SK-N-SH (cell line): ENCODE results near the gene COX7A1. TPM values are rescaled to one million over a fixed set of nuclear protein-coding genes. Genes with fewer than 3 reads are reported as not detected.

Source experiments
- CTCF ChIA-PET: fragments of 300-600, 350-600 bp; formaldehyde crosslinking; extraction: SDS; loops from one replicate; lab custom pipeline; 2021; lab: Yijun Ruan, JAX
- POLR2A ChIA-PET: fragments of 350-600 bp; sonication (Branson Sonifier 250); formaldehyde crosslinking; extraction: SDS; loops from one replicate; lab custom pipeline; 2020; ENCODE audit warnings: antibody characterized with exemption, inconsistent platforms; lab: Yijun Ruan, JAX
- DNase-seq: peaks from one replicate; pipeline ENCODE4 v3.0.0; 2012
- H2AFZ ChIP-seq: fragments of 200-600 bp; sonication (generic); 2 replicates; pipeline ENCODE4 v1.8.1; 2016; ENCODE audit warnings: antibody characterized with exemption, mild to moderate bottlenecking, low read depth
- H3F3A ChIP-seq: fragments of 200-600 bp; sonication (generic); replicated peaks from 2 replicates; pipeline ENCODE3; 2016; ENCODE audit warnings: antibody characterized with exemption, mild to moderate bottlenecking; ENCODE audit not compliant: insufficient read depth
- H3K27ac ChIP-seq, 2 experiments: fragments of 200-500 bp in 1 of 2; fragments of 200-600 bp in 1 of 2; sonication (Bioruptor generic) in 1 of 2; sonication (generic), shearing (Covaris generic) in 1 of 2; 2 replicates each; pipeline versions ENCODE4 v1.5.1 to v1.6.1; 2014 to 2016; ENCODE audit warnings: low read depth in 2 of 2, inconsistent platforms in 1 of 2, low read length in 1 of 2, mild to moderate bottlenecking in 1 of 2, mixed read lengths in 1 of 2
- H3K27me3 ChIP-seq: fragments of 200-600 bp; sonication (generic), shearing (Covaris generic); 2 replicates; pipeline ENCODE4 v1.6.1; 2016; ENCODE audit warnings: mixed run types; ENCODE audit not compliant: insufficient read depth
- H3K36me3 ChIP-seq, 2 experiments: fragments of 200-500 bp in 1 of 2; fragments of 200-600 bp in 1 of 2; sonication (Bioruptor generic) in 1 of 2; sonication (generic) in 1 of 2; replicated peaks in 1 of 2; 2 replicates each; pipeline versions ENCODE3 to v1.5.1; 2014 to 2016; ENCODE audit warnings: low read length in 1 of 2, mild to moderate bottlenecking in 1 of 2; ENCODE audit not compliant: insufficient read depth in 2 of 2, control insufficient read depth in 1 of 2
- H3K4me1 ChIP-seq, 2 experiments: fragments of 200-500 bp in 1 of 2; fragments of 200-600 bp in 1 of 2; sonication (Bioruptor generic) in 1 of 2; sonication (generic), shearing (Covaris generic) in 1 of 2; 2 replicates each; pipeline versions ENCODE4 v1.5.1 to v1.6.1; 2014 to 2016; ENCODE audit warnings: low read depth in 1 of 2, low read length in 1 of 2, mixed run types in 1 of 2; ENCODE audit not compliant: insufficient read depth in 2 of 2, control insufficient read depth in 1 of 2
- H3K4me2 ChIP-seq: fragments of 200-600 bp; sonication (generic), shearing (Covaris generic); 2 replicates; pipeline ENCODE4 v1.6.1; 2017; ENCODE audit warnings: mixed run types
- H3K4me3 ChIP-seq, 2 experiments: fragments of 200-500 bp in 1 of 2; fragments of 200-600 bp in 1 of 2; sonication (Bioruptor generic) in 1 of 2; sonication (generic), shearing (Covaris generic) in 1 of 2; 2 replicates each; pipeline versions ENCODE4 v1.5.1 to v1.8.1; 2014 to 2016; ENCODE audit warnings: low read depth in 2 of 2, inconsistent platforms in 1 of 2, low read length in 1 of 2, mild to moderate bottlenecking in 1 of 2, mixed read lengths in 1 of 2, moderate library complexity in 1 of 2
- H3K79me2 ChIP-seq: fragments of 200-600 bp; sonication (generic); 2 replicates; pipeline ENCODE4 v1.8.1; 2017; ENCODE audit warnings: mild to moderate bottlenecking; ENCODE audit not compliant: insufficient read depth
- H3K9ac ChIP-seq: fragments of 200-600 bp; sonication (generic); 2 replicates; pipeline ENCODE4 v1.6.1; 2017; ENCODE audit warnings: mixed run types
- H3K9me2 ChIP-seq: fragments of 200-600 bp; sonication (generic); 2 replicates; pipeline ENCODE4 v1.6.1; 2017; ENCODE audit warnings: mixed run types
- H3K9me3 ChIP-seq: fragments of 200-600 bp; sonication (generic); 2 replicates; pipeline ENCODE4 v1.6.1; 2017; ENCODE audit warnings: mixed run types, mild to moderate bottlenecking, moderate library complexity
- H4K20me1 ChIP-seq: fragments of 200-600 bp; sonication (generic); 2 replicates; pipeline ENCODE4 v1.6.1; 2017; ENCODE audit warnings: mild to moderate bottlenecking, mixed run types; ENCODE audit not compliant: insufficient read depth
- CHD2 ChIP-seq: fragments of 150-350 bp; IDR thresholded peaks from 2 replicates; pipeline ENCODE4 v1.6.1; 2018; ENCODE audit warnings: low read length; ENCODE audit not compliant: partially characterized antibody
- ELF1 ChIP-seq: IDR thresholded peaks from 2 replicates; pipeline ENCODE4 v1.4.0; 2012
- EP300 ChIP-seq, 2 experiments: IDR thresholded peaks; 2 replicates each; pipeline versions ENCODE4 v1.4.0 to v1.6.1; 2012; ENCODE audit warnings: borderline replicate concordance in 1 of 2, low read depth in 1 of 2, low read length in 1 of 2
- FOXJ3 ChIP-seq: sonication (generic); formaldehyde crosslinking; IDR thresholded peaks from 2 replicates; pipeline ENCODE4 v1.5.1; 2020; ENCODE audit warnings: mild to moderate bottlenecking, missing genetic modification reagents
- FOXM1 ChIP-seq: IDR thresholded peaks from 2 replicates; pipeline ENCODE4 v1.4.0; 2012; ENCODE audit warnings: low read depth, mild to moderate bottlenecking
- GATA2 ChIP-seq: sonication (generic); formaldehyde crosslinking; IDR thresholded peaks from 2 replicates; pipeline ENCODE4 v1.5.0; 2020; ENCODE audit warnings: mild to moderate bottlenecking, missing genetic modification reagents
- MXI1 ChIP-seq: IDR thresholded peaks from 2 replicates; pipeline ENCODE4 v1.6.1; 2012; ENCODE audit warnings: mild to moderate bottlenecking, low read depth, low read length, improper control_type of control experiment
- PBX3 ChIP-seq: IDR thresholded peaks from 2 replicates; pipeline ENCODE4; 2012
- POLR2AphosphoS5 ChIP-seq: IDR thresholded peaks from 2 replicates; pipeline ENCODE4 v1.6.1; 2012; ENCODE audit warnings: low read depth, low read length
- RCOR1 ChIP-seq: fragments of 150-350 bp; IDR thresholded peaks from 2 replicates; pipeline ENCODE4 v1.6.1; 2017; ENCODE audit warnings: antibody characterized with exemption, low read length
- RFX5 ChIP-seq: IDR thresholded peaks from 2 replicates; pipeline ENCODE4 v1.6.1; 2012; ENCODE audit warnings: mild to moderate bottlenecking, improper control_type of control experiment, low read length
- SIN3A ChIP-seq: IDR thresholded peaks from 2 replicates; pipeline ENCODE4 v1.6.1; 2012; ENCODE audit warnings: low read depth, mild to moderate bottlenecking, low read length, moderate library complexity, borderline replicate concordance
- SMC3 ChIP-seq: IDR thresholded peaks from 2 replicates; pipeline ENCODE4 v1.6.1; 2012; ENCODE audit warnings: low read depth, low read length, improper control_type of control experiment
- TAF1 ChIP-seq: IDR thresholded peaks from 2 replicates; pipeline ENCODE4 v1.6.1; 2012; ENCODE audit warnings: low read depth, mild to moderate bottlenecking, low read length, moderate library complexity, borderline replicate concordance
- YY1 ChIP-seq: IDR thresholded peaks from 2 replicates; pipeline ENCODE4 v1.4.0; 2012; ENCODE audit warnings: low read depth, mild to moderate bottlenecking
- ZBTB33 ChIP-seq: IDR thresholded peaks from 2 replicates; pipeline ENCODE4 v1.4.0; 2012; ENCODE audit warnings: low read depth, borderline replicate concordance
- WGBS: methylation state at CpG from one replicate; pipeline ENCODE4 v1.1.6; 2017; ENCODE audit warnings: low lambda C conversion rate; 5-methylcytosine and 5-hydroxymethylcytosine counted together
- polyA plus RNA-seq, 3 experiments: library from polyadenylated mRNA; depleted of rRNA; stranded (reverse); fragments of >200 nt; gene quantifications; 2 replicates each; pipeline ENCODE4 v1.2.3, GENCODE V29; 2012
- TF ChIP-seq, protein P1 (sequence below): fragments of 150-350 bp; IDR thresholded peaks from 2 replicates; pipeline ENCODE4 v1.6.1; 2016; ENCODE audit warnings: mild to moderate bottlenecking, low read depth, low read length
- TF ChIP-seq, protein P2 (sequence below): fragments of 150-350 bp; IDR thresholded peaks from 2 replicates; pipeline ENCODE4 v1.6.1; 2017; ENCODE audit warnings: antibody characterized with exemption, low read length, low read depth, borderline replicate concordance

Gene COX7A1
- polyA plus RNA-seq, 1 of the 3 experiments (the other 2 are of a cell fraction) = not detected

DNA sequence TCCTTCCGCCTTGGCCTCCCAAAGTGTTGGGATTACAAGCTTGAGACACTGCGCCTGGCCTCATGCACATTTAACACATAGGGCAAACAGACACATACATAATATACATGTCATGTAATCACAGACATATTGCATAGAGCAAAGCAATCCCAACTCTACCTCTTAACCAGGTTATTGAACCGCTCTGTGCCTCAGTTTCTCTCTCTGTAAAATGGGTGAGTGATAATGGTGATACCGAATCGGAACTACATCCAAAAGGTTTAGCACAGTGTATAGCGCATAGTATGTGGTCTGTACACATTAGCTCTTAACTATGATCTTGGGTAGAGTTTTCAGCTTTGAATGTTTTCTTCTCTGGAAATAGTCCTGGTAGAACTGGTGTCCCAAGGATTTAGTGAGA is 7.6 kb downstream of the COX7A1 start (continued):
- TF ChIP-seq YY1 (no peak), FOXJ3 (CRISPR knock-in tag) (no peak), TAF1 (no peak), POLR2AphosphoS5 (no peak)

DNA sequence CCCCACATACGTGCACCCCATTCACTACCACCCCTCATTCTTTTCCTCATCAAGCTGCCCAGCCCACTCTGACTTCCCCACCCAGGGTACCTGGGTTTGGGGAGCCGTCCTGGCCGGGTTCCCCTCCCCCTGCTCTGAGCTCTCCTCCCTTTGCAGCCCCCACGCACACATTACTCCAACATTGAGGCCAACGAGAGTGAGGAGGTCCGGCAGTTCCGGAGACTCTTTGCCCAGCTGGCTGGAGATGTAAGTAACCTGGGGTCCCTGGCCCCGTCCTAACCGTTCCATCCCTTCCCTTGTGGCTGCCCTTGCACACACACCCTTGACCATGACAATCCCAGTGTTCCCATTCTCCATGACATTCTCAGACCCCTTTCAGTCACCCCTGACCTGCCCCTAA is 9.8 kb downstream of the COX7A1 start:
- H3K9ac ChIP-seq = no peak overlapping the region
- H3F3A ChIP-seq = peaks cover 17% of the 10 kb centered on the region
- peaks cover 40% of the 10 kb centered on the region for H3K79me2 ChIP-seq
- H2AFZ ChIP-seq = no peak overlapping the region
- no peak overlapping the region for H3K4me3 ChIP-seq
- H3K27ac ChIP-seq = no peak overlapping the region
- peaks cover 8% of the 10 kb centered on the region in 2 experiments; a peak in 3 of 4 replicates for H3K4me1 ChIP-seq
- ChIA-PET CTCF (interaction anchor here (1.1 to 1.2 kb wide), 2 partner anchors 27 to 188 kb away, joined by 3 to 4 read pairs; no protein-coding TSS in a partner anchor), POLR2A (no interaction called here)
- H3K36me3 ChIP-seq = peaks cover 40 to 53% of the 10 kb centered on the region in 2 experiments
- TF ChIP-seq SMC3 (no peak), MXI1 (no peak), CHD2 (no peak), ZBTB33 (no peak), ELF1 (no peak), SIN3A (no peak), EP300 (IDR thresholded peaks at IDR 0.05; ENCODE audit: borderline replicate concordance in 1 of 2, low read depth in 1 of 2, low read length in 1 of 2) (no peak), PBX3 (no peak), RFX5 (no peak), RCOR1 (no peak), GATA2 (CRISPR knock-in tag) (no peak), FOXM1 (no peak), FOXJ3 (CRISPR knock-in tag) (no peak)
- TF ChIP-seq, protein P1, sequence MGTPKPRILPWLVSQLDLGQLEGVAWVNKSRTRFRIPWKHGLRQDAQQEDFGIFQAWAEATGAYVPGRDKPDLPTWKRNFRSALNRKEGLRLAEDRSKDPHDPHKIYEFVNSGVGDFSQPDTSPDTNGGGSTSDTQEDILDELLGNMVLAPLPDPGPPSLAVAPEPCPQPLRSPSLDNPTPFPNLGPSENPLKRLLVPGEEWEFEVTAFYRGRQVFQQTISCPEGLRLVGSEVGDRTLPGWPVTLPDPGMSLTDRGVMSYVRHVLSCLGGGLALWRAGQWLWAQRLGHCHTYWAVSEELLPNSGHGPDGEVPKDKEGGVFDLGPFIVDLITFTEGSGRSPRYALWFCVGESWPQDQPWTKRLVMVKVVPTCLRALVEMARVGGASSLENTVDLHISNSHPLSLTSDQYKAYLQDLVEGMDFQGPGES = no peak
- TF ChIP-seq, protein P2, sequence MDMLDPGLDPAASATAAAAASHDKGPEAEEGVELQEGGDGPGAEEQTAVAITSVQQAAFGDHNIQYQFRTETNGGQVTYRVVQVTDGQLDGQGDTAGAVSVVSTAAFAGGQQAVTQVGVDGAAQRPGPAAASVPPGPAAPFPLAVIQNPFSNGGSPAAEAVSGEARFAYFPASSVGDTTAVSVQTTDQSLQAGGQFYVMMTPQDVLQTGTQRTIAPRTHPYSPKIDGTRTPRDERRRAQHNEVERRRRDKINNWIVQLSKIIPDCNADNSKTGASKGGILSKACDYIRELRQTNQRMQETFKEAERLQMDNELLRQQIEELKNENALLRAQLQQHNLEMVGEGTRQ = no peak
- H3K27me3 ChIP-seq = no peaks in the 10 kb centered on the region
- H3K4me2 ChIP-seq = no peak overlapping the region
- no peaks in the 10 kb centered on the region for H3K9me3 ChIP-seq
- no peaks in the 10 kb centered on the region for H3K9me2 ChIP-seq
- peaks cover 38% of the 10 kb centered on the region for H4K20me1 ChIP-seq
- no peak for DNase-seq
- 95% methylated on average over 9 of the region's 9 CpGs for WGBS
